GM21576 (cell line): Measurements from ENCODE around the gene NOLC1.
A peak's percentile ranks its signal among the peaks of the same experiment; 100 is the strongest.

Experiments used
- ATAC-seq: cut with Tn5 transposase; IDR thresholded peaks from one replicate; pipeline ENCODE4 v1.9.1; 2021; ENCODE audit warnings: mild to moderate bottlenecking, moderate library complexity; ENCODE audit not compliant: unreplicated experiment

The NOLC1 gene

DNA sequence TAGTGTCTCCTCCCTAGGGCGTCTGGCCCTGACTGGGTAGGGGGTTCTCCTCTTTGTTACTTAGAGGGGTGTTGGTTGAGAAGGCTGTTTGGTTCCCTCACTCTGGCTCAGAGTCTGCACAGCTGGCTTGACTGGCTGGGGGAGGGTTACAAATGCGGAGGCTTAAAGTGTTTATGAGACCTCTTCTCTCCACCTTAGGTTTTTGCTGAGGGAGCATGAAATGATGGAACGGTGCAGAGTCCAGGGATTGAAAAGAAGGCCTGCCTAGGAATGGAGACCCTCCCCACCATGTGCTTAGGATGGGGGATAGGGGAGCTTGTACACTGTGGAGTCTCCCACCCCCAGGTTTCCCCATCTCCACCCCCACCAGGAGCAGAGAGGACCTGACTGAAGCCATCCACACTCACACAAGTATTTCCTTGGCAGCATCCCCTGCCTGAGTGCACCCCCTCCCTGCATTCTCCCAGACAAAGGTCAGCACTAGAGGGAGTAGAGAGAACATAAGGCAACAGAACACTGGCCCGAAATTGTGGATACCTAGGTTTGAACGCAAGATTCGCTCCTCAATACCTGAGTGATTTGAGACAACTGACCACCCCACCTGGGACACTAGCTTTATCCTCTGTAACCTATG, 30.3 kb upstream of the NOLC1 start:
- no peak for ATAC-seq

DNA sequence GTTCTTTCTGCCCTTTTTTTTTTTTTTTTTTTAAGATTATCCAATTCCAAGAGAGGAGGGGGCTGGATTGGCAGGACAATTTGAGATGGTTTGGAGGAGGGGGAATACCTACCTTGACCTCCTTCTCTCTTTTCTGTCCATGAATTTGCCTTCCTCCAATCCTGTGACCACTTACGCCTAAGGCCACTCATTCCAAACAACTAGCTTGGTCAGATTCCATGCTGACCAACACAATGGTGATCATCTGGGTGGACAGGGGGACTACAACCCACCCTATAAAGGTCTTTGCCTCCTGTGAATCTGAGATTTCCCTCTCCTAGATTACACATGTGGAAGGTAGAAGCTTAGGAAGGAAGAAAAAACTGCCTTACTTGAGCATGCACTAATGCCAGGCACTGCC, 29.7 kb upstream of the NOLC1 start:
- no peak for ATAC-seq

DNA sequence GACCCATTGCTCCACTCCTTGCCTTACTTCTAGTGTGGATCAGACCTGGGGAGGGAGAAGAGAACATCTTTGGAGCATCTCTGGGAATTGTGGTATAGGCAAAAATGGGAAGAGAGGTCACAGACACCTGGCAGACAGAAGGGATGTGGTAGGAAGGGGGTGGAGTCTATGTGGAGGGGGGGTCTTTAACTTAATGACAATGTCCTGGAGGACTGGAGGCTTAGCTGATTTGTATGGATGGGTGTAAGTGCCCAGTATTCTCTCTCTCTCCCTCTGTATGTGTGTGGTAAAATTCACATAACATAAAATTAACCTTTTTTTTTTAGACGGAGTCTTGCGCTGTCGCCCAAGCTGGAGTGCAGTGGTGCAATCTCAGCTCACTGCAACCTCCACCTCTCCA, 29.0 kb upstream of the NOLC1 start:
- ATAC-seq: no peak

DNA sequence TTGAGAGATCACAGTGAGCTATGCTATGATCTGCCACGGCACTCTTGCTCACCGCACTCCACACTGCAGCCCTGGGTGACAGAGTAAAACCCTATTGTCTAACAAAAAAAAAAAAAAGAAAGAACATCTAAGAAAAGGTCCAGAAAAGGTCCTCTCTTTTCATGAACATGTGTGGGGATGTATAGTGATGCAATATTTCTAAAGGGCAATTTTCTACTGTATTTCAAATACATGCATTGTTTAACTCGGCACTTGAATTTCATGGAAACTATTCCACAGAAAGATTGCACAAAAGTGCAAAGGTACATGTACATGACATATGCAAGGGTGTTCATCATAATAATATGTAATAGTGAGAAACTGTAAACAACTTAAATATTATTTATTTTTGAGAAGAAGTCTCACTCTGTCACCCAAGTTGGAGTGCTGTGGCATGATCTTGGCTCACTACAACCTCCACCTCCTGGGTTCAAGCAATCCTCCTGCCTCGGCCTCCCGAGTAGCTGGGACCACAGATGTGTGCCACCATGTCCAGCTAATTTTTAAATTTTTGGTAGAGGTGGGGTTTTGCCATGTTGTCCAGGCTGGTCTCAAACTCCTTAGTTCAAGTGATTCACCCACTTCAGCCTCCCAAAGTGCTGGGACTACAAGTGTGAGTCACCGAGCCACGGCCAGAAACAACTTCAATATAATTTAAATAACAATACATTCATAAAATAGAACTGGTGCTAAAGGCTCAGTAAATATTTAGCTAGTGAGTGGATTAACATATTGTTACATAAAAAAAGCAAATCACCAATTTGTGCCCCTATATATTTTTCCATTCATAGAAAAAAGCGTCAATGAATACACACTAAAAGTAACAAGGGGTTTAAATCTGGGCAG, 20.7 kb upstream of the NOLC1 start:
- no peak for ATAC-seq

DNA sequence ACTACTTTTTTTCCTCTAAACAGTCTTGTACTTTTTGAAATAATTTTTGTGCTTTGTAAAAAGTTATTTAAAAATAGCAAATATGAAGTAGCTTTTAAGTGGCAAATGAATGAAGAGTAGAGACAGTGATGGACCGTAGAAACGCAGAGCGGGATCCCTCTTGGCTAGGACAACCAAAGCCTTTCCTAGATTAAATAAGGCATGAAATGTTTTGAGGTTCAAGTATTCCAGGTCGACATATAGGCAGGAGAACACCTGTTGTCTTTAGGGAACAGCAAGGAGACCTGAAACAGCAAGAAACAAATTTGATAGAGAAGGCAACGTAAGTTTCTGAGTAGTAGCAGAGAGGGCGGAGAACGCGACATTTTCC, 20.0 kb upstream of the NOLC1 start:
- ATAC-seq: no peak

DNA sequence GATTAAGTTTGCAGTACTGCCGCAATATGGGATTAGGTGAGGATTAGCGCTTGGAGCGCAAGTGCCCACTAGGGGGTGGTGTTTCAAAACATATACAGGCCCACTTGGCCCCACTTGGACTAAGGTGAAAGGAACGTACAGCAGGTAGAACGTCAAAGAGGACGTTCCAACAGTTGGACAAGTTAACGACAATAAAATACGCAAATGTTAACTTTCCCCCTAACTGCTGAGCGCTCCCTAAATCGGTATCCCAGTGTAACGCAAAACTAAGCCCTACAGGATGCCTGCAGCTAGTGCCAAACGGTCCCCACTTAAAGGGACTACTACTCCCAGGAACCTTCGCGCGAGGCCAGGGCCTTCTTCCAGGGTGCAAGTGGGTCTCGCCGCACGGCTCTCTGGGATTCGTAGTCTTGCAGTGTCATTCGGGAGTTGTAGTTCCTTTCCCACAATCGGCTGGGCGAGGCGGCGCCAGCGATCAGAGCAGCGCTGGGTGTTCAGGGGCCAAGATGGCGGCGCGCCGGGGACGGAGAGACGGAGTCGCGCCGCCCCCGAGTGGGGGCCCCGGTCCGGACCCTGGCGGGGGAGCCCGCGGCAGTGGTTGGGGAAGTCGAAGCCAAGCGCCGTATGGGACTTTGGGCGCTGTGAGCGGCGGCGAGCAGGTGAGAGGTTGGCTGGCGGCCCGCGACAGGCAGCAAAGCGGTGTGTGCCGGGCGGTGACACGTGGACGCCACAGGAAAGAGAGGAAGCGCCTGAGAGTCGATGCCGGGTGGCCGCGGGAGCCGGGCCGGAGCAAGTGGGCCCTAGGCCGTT, 19.4 kb upstream of the NOLC1 start, which contains the start of gene PPRC1:
Gene PPRC1 (plus strand): TSS at position 478 of the 810 bp plus-strand sequence. CDS start 29 bp downstream, at position 507.
- peak; percentile 83 for ATAC-seq

DNA sequence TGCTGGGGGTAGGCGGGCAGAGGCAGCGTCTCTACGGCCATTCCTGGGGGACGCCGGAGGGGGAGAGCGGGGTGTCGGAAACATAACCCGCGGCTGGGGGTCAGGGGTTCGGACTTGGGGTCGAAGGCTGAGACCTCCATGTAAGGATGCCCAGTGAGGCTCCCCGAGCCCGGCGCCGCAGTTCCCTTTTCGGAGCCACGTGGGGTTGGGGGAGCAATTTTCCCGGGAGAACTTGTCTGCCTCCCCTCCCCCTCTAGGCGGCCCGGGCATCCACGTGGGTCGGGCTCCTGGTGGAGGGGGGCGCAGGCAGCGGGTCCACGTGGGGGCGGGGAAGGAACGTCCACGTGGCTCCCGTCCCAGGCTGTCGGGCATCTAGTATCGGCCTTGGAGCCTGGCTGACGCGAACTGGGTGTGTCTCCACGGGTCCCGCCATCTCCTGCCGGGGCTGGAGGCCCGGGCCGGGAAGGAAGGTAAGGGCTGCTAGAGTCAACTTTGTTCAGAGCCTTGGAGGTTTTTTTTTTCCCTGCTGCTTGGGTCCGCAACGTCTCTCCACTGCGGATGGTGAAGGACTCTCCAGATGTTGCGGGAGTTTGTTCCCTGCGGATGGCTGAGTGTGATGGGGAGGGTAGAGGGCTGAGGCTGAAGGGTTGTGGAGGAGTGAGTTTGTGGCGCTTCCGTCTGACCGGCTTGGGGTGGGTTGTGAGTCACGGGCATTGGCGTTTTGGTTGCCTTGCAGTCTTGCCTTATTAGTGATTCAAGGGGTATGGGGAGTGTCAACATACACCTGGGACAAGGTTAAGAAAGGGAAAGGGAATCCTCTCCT, 18.6 kb upstream of the NOLC1 start:
- no peak for ATAC-seq

DNA sequence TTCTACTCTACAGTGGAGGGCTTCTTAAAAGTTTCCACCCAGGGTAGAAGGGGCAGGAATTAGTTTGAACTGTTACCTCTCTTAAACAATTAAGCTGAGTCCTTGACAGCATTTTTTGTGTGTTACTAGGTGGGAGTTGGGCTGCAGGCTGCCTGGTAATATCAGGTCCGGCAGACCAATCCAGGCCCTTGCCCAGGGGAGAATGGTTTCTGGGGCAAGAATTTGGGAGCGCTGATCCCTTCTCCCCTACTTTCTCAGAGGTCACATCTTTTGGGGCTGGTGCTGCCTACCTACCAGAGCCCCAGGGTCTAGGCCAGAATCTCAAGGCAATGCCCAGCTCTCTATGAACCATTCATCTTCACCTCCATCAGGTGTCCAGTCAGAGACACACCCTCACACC, 17.8 kb upstream of the NOLC1 start:
- ATAC-seq: no peak

DNA sequence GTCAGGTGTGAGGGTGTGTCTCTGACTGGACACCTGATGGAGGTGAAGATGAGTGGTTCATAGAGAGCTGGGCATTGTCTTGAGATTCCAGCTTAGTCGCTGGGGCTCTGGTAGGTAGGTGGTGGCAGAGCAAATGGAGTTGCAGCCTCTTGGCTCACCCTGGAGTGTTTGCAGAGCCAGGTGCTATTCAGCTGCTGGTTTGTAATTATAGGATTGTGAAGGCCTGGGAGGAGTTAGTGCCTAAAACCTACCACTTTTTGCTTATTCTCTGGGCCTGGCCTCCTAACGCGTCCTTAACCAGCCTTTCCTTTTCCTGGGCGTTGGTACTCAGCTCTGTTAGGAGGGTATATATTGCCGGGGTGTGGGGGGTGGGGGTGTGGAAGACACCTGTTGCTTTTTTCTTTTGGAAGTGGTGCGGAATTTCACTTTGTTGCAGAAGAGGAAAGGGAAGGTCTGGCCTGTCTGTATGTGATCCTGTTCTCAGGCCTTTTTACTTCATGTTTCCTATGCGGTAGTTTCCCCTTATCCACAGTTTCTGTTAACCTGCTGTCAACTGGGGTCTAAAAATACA, 16.1 kb upstream of the NOLC1 start:
- no peak for ATAC-seq

DNA sequence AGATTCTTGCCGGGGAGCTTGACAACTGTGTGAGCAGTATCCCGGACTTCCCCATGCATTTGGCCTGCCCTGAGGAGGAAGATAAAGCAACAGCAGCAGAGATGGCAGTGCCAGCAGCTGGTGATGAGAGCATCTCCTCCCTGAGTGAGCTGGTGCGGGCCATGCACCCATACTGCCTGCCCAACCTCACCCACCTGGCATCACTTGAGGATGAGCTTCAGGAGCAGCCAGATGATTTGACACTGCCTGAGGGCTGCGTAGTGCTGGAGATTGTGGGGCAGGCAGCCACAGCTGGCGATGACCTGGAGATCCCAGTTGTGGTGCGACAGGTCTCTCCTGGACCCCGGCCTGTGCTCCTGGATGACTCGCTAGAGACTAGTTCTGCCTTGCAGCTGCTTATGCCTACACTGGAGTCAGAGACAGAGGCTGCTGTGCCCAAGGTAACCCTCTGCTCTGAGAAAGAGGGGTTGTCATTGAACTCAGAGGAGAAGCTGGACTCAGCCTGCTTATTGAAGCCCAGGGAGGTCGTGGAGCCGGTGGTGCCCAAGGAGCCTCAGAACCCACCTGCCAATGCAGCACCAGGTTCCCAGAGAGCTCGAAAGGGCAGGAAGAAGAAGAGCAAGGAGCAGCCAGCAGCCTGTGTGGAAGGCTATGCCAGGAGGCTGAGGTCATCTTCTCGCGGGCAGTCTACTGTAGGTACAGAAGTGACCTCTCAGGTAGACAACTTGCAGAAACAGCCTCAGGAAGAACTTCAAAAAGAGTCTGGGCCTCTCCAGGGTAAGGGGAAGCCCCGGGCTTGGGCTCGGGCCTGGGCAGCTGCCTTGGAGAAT, 12.7 kb upstream of the NOLC1 start:
- ATAC-seq: no peak

DNA sequence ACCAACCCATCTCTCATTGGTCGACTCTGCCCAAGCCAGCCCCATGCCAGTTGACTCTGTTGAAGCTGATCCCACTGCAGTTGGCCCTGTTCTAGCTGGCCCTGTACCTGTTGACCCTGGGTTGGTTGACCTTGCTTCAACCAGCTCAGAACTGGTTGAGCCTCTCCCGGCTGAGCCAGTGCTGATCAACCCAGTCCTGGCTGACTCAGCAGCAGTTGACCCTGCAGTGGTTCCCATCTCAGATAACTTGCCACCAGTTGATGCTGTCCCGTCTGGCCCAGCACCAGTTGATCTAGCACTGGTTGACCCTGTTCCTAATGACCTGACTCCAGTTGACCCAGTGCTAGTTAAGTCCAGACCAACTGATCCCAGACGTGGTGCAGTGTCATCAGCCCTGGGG, 12.0 kb upstream of the NOLC1 start:
- no peak for ATAC-seq

DNA sequence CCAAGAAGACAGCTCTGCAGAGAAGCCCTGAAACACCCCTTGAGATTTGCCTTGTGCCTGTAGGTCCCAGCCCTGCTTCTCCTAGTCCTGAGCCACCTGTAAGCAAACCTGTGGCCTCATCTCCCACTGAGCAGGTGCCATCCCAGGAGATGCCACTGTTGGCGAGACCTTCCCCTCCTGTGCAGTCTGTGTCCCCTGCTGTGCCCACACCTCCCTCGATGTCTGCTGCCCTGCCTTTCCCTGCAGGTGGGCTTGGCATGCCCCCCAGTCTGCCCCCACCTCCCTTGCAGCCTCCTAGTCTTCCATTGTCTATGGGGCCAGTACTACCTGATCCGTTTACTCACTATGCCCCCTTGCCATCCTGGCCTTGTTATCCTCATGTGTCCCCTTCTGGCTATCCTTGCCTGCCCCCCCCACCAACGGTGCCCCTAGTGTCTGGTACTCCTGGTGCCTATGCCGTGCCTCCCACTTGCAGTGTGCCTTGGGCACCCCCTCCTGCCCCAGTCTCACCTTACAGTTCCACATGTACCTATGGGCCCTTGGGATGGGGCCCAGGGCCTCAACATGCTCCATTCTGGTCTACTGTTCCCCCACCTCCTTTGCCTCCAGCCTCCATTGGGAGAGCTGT, 11.2 kb upstream of the NOLC1 start:
- ATAC-seq: no peak

DNA sequence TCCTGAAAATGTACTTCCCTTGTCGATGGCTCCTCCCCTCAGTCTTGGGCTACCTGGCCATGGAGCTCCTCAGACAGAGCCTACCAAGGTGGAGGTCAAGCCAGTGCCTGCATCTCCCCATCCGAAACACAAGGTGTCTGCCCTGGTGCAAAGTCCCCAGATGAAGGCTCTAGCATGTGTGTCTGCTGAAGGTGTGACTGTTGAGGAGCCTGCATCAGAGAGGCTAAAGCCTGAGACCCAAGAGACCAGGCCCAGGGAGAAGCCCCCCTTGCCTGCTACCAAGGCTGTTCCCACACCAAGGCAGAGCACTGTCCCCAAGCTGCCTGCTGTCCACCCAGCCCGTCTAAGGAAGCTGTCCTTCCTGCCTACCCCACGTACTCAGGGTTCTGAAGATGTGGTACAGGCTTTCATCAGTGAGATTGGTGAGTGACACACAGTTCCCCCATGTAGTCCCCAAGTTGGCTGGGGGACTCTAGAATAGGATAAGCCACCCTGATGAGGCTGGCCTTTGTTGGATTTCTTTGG, 10.5 kb upstream of the NOLC1 start:
- ATAC-seq: no peak

DNA sequence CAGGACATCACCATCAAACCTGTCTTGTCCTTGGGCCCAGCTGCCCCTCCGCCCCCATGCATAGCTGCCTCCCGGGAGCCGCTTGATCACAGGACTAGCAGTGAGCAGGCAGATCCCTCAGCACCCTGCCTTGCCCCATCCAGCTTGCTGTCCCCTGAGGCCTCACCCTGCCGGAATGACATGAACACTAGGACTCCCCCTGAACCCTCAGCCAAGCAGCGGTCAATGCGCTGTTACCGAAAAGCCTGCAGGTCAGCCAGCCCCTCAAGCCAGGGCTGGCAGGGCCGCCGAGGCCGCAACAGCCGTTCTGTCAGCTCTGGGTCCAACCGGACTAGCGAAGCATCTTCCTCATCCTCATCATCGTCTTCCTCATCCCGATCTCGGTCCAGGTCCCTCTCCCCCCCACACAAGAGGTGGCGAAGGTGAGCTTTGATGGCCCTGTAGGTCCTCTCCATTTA, 5.2 kb upstream of the NOLC1 start:
- no peak for ATAC-seq

DNA sequence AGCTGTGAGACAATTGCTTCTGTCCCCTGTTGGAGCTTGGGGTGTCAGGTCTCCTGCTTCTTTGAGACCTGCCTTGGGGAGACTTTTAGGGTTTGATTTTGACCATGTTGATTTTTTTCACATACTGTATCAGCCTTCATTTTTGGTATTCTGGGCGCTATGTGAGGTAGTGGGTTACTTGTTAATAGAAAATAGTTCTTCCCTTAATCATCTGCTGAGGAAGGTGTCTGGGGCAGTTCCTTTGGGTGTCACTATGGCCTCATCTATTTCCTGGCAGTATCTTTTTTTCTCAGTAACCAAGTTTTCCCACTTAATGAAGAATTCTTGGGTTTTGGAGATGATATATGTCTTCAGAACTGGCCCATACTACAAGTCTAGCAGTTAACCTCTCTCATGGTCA, 4.6 kb upstream of the NOLC1 start:
- ATAC-seq: no peak

DNA sequence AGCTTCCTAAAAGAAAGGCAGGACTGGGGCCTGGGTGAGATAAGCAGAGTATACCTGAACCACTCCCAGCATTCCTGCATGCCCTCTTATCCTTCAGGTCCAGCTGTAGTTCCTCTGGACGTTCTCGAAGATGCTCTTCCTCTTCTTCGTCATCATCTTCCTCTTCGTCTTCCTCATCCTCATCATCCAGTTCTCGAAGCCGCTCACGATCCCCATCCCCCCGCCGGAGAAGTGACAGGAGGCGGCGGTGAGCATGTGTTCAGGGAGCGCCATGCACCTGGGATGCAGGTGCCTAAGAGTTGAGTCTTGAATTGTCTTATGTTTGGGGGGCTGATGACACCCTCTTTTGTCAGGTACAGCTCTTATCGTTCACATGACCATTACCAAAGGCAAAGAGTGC, 3.9 kb upstream of the NOLC1 start:
- ATAC-seq: no peak

DNA sequence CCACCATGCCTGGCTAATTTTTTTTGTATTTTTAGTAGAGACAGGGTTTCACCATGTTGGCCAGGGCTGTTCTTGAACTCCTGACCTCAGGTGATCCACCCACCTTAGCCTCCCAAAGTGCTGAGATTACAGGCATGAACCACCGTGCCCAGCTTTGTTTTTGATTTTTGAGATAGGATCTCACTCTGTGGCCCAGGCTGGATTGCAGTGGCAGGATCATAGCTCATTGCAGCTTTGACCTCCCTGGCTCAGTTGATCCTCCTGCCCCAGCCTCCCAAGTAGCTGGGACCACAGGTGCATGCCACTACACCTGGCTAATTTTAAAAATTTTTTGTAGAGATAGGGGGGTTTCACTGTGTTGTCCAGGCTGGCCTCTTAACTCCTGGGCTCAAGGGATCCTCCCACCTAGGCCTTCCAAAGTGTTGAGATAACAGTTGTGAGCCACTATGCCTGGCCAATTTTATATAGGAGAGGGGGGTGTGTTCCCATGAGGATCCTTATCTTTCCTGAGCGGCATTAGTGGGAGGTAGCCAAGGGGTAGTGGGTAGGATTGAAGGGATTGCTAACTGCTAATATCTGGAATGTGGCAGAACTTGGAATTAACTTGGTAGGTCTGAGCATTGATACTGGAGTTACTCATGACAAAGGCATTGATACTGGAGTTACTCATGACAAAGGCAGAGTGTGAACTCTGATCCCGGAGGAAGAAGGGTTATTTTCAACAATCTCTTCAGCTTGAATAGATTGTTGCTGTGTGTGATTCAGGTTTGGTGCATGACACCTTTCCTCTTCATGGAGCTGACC, 1.0 kb upstream of the NOLC1 start:
- ATAC-seq: no peak

DNA sequence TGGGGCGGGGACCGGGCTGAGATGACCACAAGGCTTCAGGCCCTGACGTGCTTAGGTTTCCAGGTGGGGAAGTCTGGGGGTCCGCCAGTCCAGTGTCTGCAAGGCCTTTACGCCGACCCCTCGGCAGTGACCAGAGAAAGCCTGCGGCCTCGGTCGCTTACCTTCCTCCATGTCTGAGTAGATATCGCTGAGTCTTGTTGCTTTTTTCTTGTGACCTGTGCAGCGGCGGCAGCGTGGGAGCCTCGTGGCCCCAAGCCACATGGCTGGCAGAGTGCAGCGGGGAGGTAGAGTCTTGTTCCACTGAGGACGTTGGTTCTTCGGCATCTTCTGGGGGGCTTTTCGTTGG, 329 bp downstream of the NOLC1 start:
- no peak for ATAC-seq
